H9 (cell line): ENCODE results near the gene SLX4IP. TPM values are rescaled to one million over a fixed set of nuclear protein-coding genes. Genes with fewer than 3 reads are reported as not detected.

Experiments used
- DNase-seq: peaks from one replicate; pipeline ENCODE4 v3.0.0-alpha.2; 2017
- H2AFZ ChIP-seq: one replicate; pipeline ENCODE4 v1.6.1; 2013; ENCODE audit warnings: mild to moderate bottlenecking, low read length, control low read depth, moderate library complexity
- H2AK5ac ChIP-seq: 2 replicates; pipeline ENCODE4 v1.6.1; 2013; ENCODE audit warnings: low read length, control low read depth, mixed read lengths; ENCODE audit not compliant: insufficient read length
- H2BK120ac ChIP-seq: one replicate; pipeline ENCODE4 v1.6.1; 2013; ENCODE audit warnings: low read depth, mild to moderate bottlenecking, low read length, control low read depth, inconsistent platforms; ENCODE audit not compliant: poor library complexity, severe bottlenecking
- H2BK12ac ChIP-seq: 2 replicates; pipeline ENCODE4 v1.6.1; 2013; ENCODE audit warnings: low read length, control low read depth, mixed read lengths, low read depth; ENCODE audit not compliant: insufficient read length
- H2BK15ac ChIP-seq: 2 replicates; pipeline ENCODE4 v1.6.1; 2013; ENCODE audit warnings: low read depth, low read length, control low read depth
- H2BK20ac ChIP-seq: one replicate; pipeline ENCODE4 v1.6.1; 2013; ENCODE audit warnings: low read depth, mild to moderate bottlenecking, low read length, control low read depth, inconsistent platforms; ENCODE audit not compliant: poor library complexity, severe bottlenecking
- H2BK5ac ChIP-seq: 2 replicates; pipeline ENCODE4 v1.6.1; 2013; ENCODE audit warnings: low read length, control low read depth, mixed read lengths; ENCODE audit not compliant: insufficient read length
- H3K14ac ChIP-seq: 2 replicates; pipeline ENCODE4 v1.6.1; 2013; ENCODE audit warnings: low read length, control low read depth; ENCODE audit not compliant: insufficient read depth
- H3K18ac ChIP-seq: 2 replicates; pipeline ENCODE4 v1.6.1; 2013; ENCODE audit warnings: low read depth, mild to moderate bottlenecking, mixed read lengths, low read length, control low read depth; ENCODE audit not compliant: insufficient read length
- H3K23ac ChIP-seq: 2 replicates; pipeline ENCODE4 v1.6.1; 2013; ENCODE audit warnings: low read length, control low read depth, mixed read lengths, low read depth; ENCODE audit not compliant: insufficient read length
- H3K23me2 ChIP-seq: 2 replicates; pipeline ENCODE4 v1.6.1; 2013; ENCODE audit warnings: low read depth, mild to moderate bottlenecking, mixed read lengths, low read length, control low read depth; ENCODE audit not compliant: insufficient read length, poor library complexity, severe bottlenecking
- H3K27ac ChIP-seq: 2 replicates; pipeline ENCODE4 v1.5.1; 2013; ENCODE audit warnings: low read length, control low read depth, mixed read lengths, low read depth; ENCODE audit not compliant: insufficient read length
- H3K27me3 ChIP-seq: 2 replicates; pipeline ENCODE4 v1.6.1; 2013; ENCODE audit warnings: low read length, control low read depth, inconsistent platforms; ENCODE audit not compliant: insufficient read depth
- H3K4ac ChIP-seq: 2 replicates; pipeline ENCODE4 v1.6.1; 2013; ENCODE audit warnings: low read depth, mild to moderate bottlenecking, control low read depth, inconsistent platforms, low read length, moderate library complexity
- H3K4me1 ChIP-seq: 2 replicates; pipeline ENCODE4 v1.6.1; 2013; ENCODE audit warnings: low read length, control low read depth, inconsistent platforms; ENCODE audit not compliant: insufficient read depth
- H3K4me2 ChIP-seq: 2 replicates; pipeline ENCODE4 v1.6.1; 2013; ENCODE audit warnings: low read length, control low read depth, mixed read lengths; ENCODE audit not compliant: insufficient read length, insufficient read depth
- H3K56ac ChIP-seq: 2 replicates; pipeline ENCODE4 v1.6.1; 2013; ENCODE audit warnings: low read depth, mild to moderate bottlenecking, mixed read lengths, low read length, control low read depth; ENCODE audit not compliant: insufficient read length
- H3K79me1 ChIP-seq: 2 replicates; pipeline ENCODE4 v1.6.1; 2013; ENCODE audit warnings: low read depth, mild to moderate bottlenecking, moderate library complexity, low read length, control low read depth, inconsistent platforms; ENCODE audit not compliant: insufficient read depth, poor library complexity, severe bottlenecking
- H3K79me2 ChIP-seq: 2 replicates; pipeline ENCODE4 v1.6.1; 2013; ENCODE audit warnings: low read length, control low read depth, inconsistent platforms; ENCODE audit not compliant: insufficient read depth
- H3K9ac ChIP-seq: 2 replicates; pipeline ENCODE4 v1.6.1; 2013; ENCODE audit warnings: low read length, control low read depth, mixed read lengths; ENCODE audit not compliant: insufficient read length; ENCODE audit errors: extremely low read depth
- H3K9me3 ChIP-seq: one replicate; pipeline ENCODE4 v1.6.1; 2013; ENCODE audit warnings: low read depth, low read length, inconsistent platforms; ENCODE audit not compliant: control insufficient read depth
- H3T11ph ChIP-seq: one replicate; pipeline ENCODE4 v1.6.1; 2013; ENCODE audit warnings: mild to moderate bottlenecking, low read length, control low read depth, inconsistent platforms
- H4K20me1 ChIP-seq: one replicate; pipeline ENCODE4 v1.6.1; 2013; ENCODE audit not compliant: control insufficient read depth, insufficient read length, insufficient read depth
- H4K5ac ChIP-seq: 2 replicates; pipeline ENCODE4 v1.6.1; 2013; ENCODE audit warnings: low read depth, mild to moderate bottlenecking, mixed read lengths, low read length, control low read depth; ENCODE audit not compliant: insufficient read length
- H4K8ac ChIP-seq: replicated peaks from 2 replicates; pipeline ENCODE4 v1.6.1; 2013; ENCODE audit warnings: low read length, control low read depth, mixed read lengths, low read depth; ENCODE audit not compliant: insufficient read length
- H4K91ac ChIP-seq: 2 replicates; pipeline ENCODE4 v1.6.1; 2013; ENCODE audit warnings: low read depth, mild to moderate bottlenecking, moderate library complexity, mixed read lengths, low read length, control low read depth; ENCODE audit not compliant: insufficient read length
- H3K27ac Mint-ChIP-seq, 3 experiments: 2 replicates in 2 of 3; 3 replicates in 1 of 3; pipeline ENCODE4 v1.8.0; 2020 to 2021; ENCODE audit warnings: mixed read lengths in 3 of 3, mild to moderate bottlenecking in 1 of 3, moderate library complexity in 1 of 3
- H3K27me3 Mint-ChIP-seq: 2 replicates; pipeline ENCODE4 v1.8.0; 2021; ENCODE audit warnings: low read depth, mild to moderate bottlenecking, moderate library complexity, mixed read lengths
- H3K36me3 Mint-ChIP-seq, 3 experiments: 2 replicates in 2 of 3; 3 replicates in 1 of 3; pipeline ENCODE4 v1.8.0; 2020 to 2021; ENCODE audit warnings: low read depth in 3 of 3, mixed read lengths in 3 of 3; ENCODE audit not compliant: insufficient read depth in 1 of 3
- H3K4me1 Mint-ChIP-seq, 2 experiments: 2 replicates each; pipeline ENCODE4 v1.8.0; 2020; ENCODE audit warnings: mixed read lengths in 2 of 2
- H3K4me3 Mint-ChIP-seq, 2 experiments: 2 replicates in 1 of 2; 3 replicates in 1 of 2; pipeline ENCODE4 v1.8.0; 2020 to 2021; ENCODE audit warnings: mild to moderate bottlenecking in 2 of 2, mixed read lengths in 2 of 2, moderate library complexity in 1 of 2
- H3K9me3 Mint-ChIP-seq, 2 experiments: 2 replicates in 1 of 2; 3 replicates in 1 of 2; pipeline ENCODE4 v1.8.0; 2020; ENCODE audit warnings: mild to moderate bottlenecking in 2 of 2, mixed read lengths in 2 of 2, moderate library complexity in 1 of 2
- CTCF ChIP-seq: fragments of 200-600 bp; sonication (generic); conservative IDR thresholded peaks from 3 replicates; pipeline ENCODE4 v1.8.0; 2021; ENCODE audit warnings: antibody characterized with exemption, mild to moderate bottlenecking
- WGBS: extraction: QIAGEN DNeasy Blood & Tissue Kit; methylation state at CpG from one replicate; pipeline ENCODE4 v1.1.7; 2013; ENCODE audit warnings: missing lambda C conversion rate, low lambda C conversion rate, mixed read lengths; ENCODE audit not compliant: insufficient read length; ENCODE audit errors: extremely low coverage; 5-methylcytosine and 5-hydroxymethylcytosine counted together
- total RNA-seq: library from RNA; stranded (reverse); gene quantifications from 2 replicates; pipeline ENCODE4 v1.2.1, GENCODE V29; 2021

SLX4IP gene
- total RNA-seq, 1 experiment from 2014 or later: 7.9 TPM

GRCh38 chr20:10475225-10475624, 40.1 kb downstream of the SLX4IP start:
- Histone ChIP-seq H3K79me1 (no peaks in the 10 kb centered on the region), H2BK12ac (no peak overlapping the region)

More at GRCh38 chr20:10475225-10475624, 40.1 kb downstream of the SLX4IP start:
- Histone ChIP-seq H4K5ac (no peak overlapping the region), H3K27me3 (no peaks in the 10 kb centered on the region), H4K20me1 (no peaks in the 10 kb centered on the region), H3T11ph (no peak overlapping the region), H2BK20ac (no peak overlapping the region), H2BK15ac (no peak overlapping the region), H3K9me3 (no peaks in the 10 kb centered on the region), H3K4me1 (no peaks in the 10 kb centered on the region), H3K23me2 (no peaks in the 10 kb centered on the region), H3K9ac (no peak overlapping the region), H3K27ac (no peak overlapping the region), H3K4me2 (no peak overlapping the region), H4K8ac (no peak overlapping the region), H2BK5ac (no peak overlapping the region), H2AFZ (no peak overlapping the region), H2BK120ac (no peak overlapping the region), H3K56ac (no peak overlapping the region), H4K91ac (no peak overlapping the region), H3K18ac (no peak overlapping the region), H3K4ac (no peak overlapping the region), H3K79me2 (no peaks in the 10 kb centered on the region), H2AK5ac (no peak overlapping the region), H3K23ac (no peak overlapping the region), H3K14ac (no peak overlapping the region)
- no peak for TF ChIP-seq CTCF
- no peak for DNase-seq
- H3K27ac Mint-ChIP-seq: no peak overlapping the region; a peak in 1 of 7 replicates
- H3K4me3 Mint-ChIP-seq: no peak overlapping the region; a peak in 1 of 5 replicates
- no CpG with 5 or more reads among the region's 2 CpGs for WGBS
- H3K36me3 Mint-ChIP-seq: peaks cover 0 to 2% (median 0%) of the 10 kb centered on the region in 3 experiments; a peak in 4 of 7 replicates
- no peaks in the 10 kb centered on the region for H3K27me3 Mint-ChIP-seq
- peaks cover 33 to 43% of the 10 kb centered on the region in 2 experiments for H3K4me1 Mint-ChIP-seq
- no peaks in the 10 kb centered on the region for H3K9me3 Mint-ChIP-seq
